Prostate gland (tissue), 2 donors: ENCODE data around the gene TAS1R1. TPM values are rescaled to one million over a fixed set of nuclear protein-coding genes. Genes with fewer than 3 reads are reported as not detected.

Experiments
- DNase-seq: peaks from one replicate; pipeline ENCODE4 v3.0.0-alpha.2; 2019; ENCODE audit warnings: low spot score
- H3K27ac ChIP-seq, 2 donors: fragments of 200-600 bp; sonication (generic); 2 replicates each; pipeline ENCODE4 v1.5.1; 2017 to 2019
- H3K27me3 ChIP-seq: fragments of 200-600 bp; sonication (generic); replicated peaks from 2 replicates; pipeline ENCODE4 v1.5.1; 2019; ENCODE audit not compliant: insufficient read depth
- H3K36me3 ChIP-seq, 2 donors: fragments of 200-600 bp; sonication (generic); 1 replicate in 1 of 2; 2 replicates in 1 of 2; pipeline versions ENCODE4 v1.5.1 to v1.8.1; 2017 to 2019
- H3K4me1 ChIP-seq: fragments of 200-600 bp; sonication (generic); replicated peaks from 2 replicates; pipeline ENCODE4 v1.5.1; 2019
- H3K4me3 ChIP-seq, 2 donors: fragments of 200-600 bp; sonication (generic); 2 replicates each; pipeline ENCODE4 v1.5.1; 2017 to 2019
- H3K9me3 ChIP-seq: fragments of 200-600 bp; sonication (generic); 2 replicates; pipeline ENCODE4 v1.5.1; 2017
- CTCF ChIP-seq, 4 experiments: fragments of 200-600 bp in 2 of 4; fragments of 450-650 bp in 2 of 4; sonication (generic) in 2 of 4; IDR thresholded peaks; 1 replicate in 3 of 4; 2 replicates in 1 of 4; pipeline ENCODE4 v1.5.1; 2016 to 2019; ENCODE audit warnings: antibody characterized with exemption in 4 of 4, mild to moderate bottlenecking in 2 of 4, moderate library complexity in 2 of 4
- POLR2A ChIP-seq: fragments of 450-650 bp; IDR thresholded peaks from one replicate; pipeline ENCODE4 v1.6.1; 2016; ENCODE audit warnings: antibody characterized with exemption, mild to moderate bottlenecking
- POLR2AphosphoS5 ChIP-seq: sonication (generic); formaldehyde crosslinking; IDR thresholded peaks from one replicate; pipeline ENCODE4 v1.6.1; 2017; ENCODE audit warnings: antibody characterized with exemption
- WGBS: methylation state at CpG from one replicate; pipeline ENCODE4 v1.1.5; 2018; 5-methylcytosine and 5-hydroxymethylcytosine counted together
- intact Hi-C: fragments of 100-400 bp; cut with DNase I; formaldehyde crosslinking; loops from one replicate; pipeline ENCODE4 v1.14.2; 2022
- total RNA-seq, 2 donors: library from RNA; depleted of rRNA; stranded (reverse); fragments of >200 nt; gene quantifications; one replicate each; pipeline ENCODE4 v1.1.0, GENCODE V29; 2016

The TAS1R1 gene
- total RNA-seq, 2 donors from 2014 or later = 1.5 TPM; not detected in 1

- H3K36me3 ChIP-seq = no peaks in the 10 kb centered on the region
- no peak for DNase-seq
- 94% methylated on average over 6 of the region's 6 CpGs for WGBS
- no peaks in the 10 kb centered on the region for H3K4me1 ChIP-seq
- intact Hi-C loops = no loop called here
- no peaks in the 10 kb centered on the region for H3K9me3 ChIP-seq
- H3K27ac ChIP-seq = no peak overlapping the region
- H3K4me3 ChIP-seq = no peak overlapping the region
- no peaks in the 10 kb centered on the region for H3K27me3 ChIP-seq
- TF ChIP-seq CTCF (IDR thresholded peaks at IDR 0.05) = no peak
- TF ChIP-seq POLR2A = no peak
- no peak for TF ChIP-seq POLR2AphosphoS5
These were observed 44.6 kb upstream of the TAS1R1 start for GRCh38 chr1:6510493-6510892.

GRCh38 chr1:6511056-6511455, 44.1 kb upstream of the TAS1R1 start:
- DNase-seq = no peak
- Histone ChIP-seq H3K4me1 (no peaks in the 10 kb centered on the region), H3K27ac (no peak overlapping the region), H3K4me3 (no peak overlapping the region), H3K27me3 (no peaks in the 10 kb centered on the region), H3K36me3 (no peaks in the 10 kb centered on the region), H3K9me3 (no peaks in the 10 kb centered on the region)
- WGBS = 79% methylated on average over 6 of the region's 6 CpGs
- TF ChIP-seq POLR2AphosphoS5 (no peak), CTCF (IDR thresholded peaks at IDR 0.05) (no peak), POLR2A (no peak)
- intact Hi-C loops = no loop called here

- TF ChIP-seq POLR2A (no peak), CTCF (IDR thresholded peaks at IDR 0.05) (no peak), POLR2AphosphoS5 (no peak)
- Histone ChIP-seq H3K36me3 (no peaks in the 10 kb centered on the region), H3K9me3 (no peaks in the 10 kb centered on the region), H3K4me3 (no peak overlapping the region), H3K27ac (no peak overlapping the region), H3K27me3 (no peaks in the 10 kb centered on the region), H3K4me1 (no peaks in the 10 kb centered on the region)
- 89% methylated on average over 14 of the region's 16 CpGs for WGBS
- no peak for DNase-seq
- intact Hi-C loops = no loop called here
These were observed 43.4 kb upstream of the TAS1R1 start for GRCh38 chr1:6511561-6512244.

GRCh38 chr1:6512245-6512907, 42.7 kb upstream of the TAS1R1 start:
- TF ChIP-seq CTCF (IDR thresholded peaks at IDR 0.05) = no peak
- TF ChIP-seq POLR2A = no peak
- no peak for TF ChIP-seq POLR2AphosphoS5
- H3K4me1 ChIP-seq = no peaks in the 10 kb centered on the region
- no peak for DNase-seq
- H3K4me3 ChIP-seq = no peak overlapping the region
- 88% methylated on average over 19 of the region's 19 CpGs for WGBS
- no peaks in the 10 kb centered on the region for H3K27me3 ChIP-seq
- H3K36me3 ChIP-seq = no peaks in the 10 kb centered on the region
- no peaks in the 10 kb centered on the region for H3K9me3 ChIP-seq
- intact Hi-C loops = no loop called here
- no peak overlapping the region for H3K27ac ChIP-seq

GRCh38 chr1:6512908-6513280, 42.2 kb upstream of the TAS1R1 start:
- 73% methylated on average over 8 of the region's 8 CpGs for WGBS
- Histone ChIP-seq H3K9me3 (no peaks in the 10 kb centered on the region), H3K4me1 (no peaks in the 10 kb centered on the region), H3K27ac (no peak overlapping the region), H3K36me3 (no peaks in the 10 kb centered on the region), H3K27me3 (no peaks in the 10 kb centered on the region), H3K4me3 (no peak overlapping the region)
- TF ChIP-seq POLR2AphosphoS5 = no peak
- TF ChIP-seq POLR2A = no peak
- no peak for TF ChIP-seq CTCF (IDR thresholded peaks at IDR 0.05)
- DNase-seq = no peak
- intact Hi-C loops = no loop called here
